Thoracic aorta (tissue), 2 donors: Measurements from ENCODE around the gene RAD52. TPM values are rescaled to one million over a fixed set of nuclear protein-coding genes. Genes with fewer than 3 reads are reported as not detected.

Experiments used
- ATAC-seq: fragments of 150-250 bp; one replicate; pipeline ENCODE4 v1.8.0; 2017; ENCODE audit warnings: low read depth; ENCODE audit not compliant: insufficient number of reproducible peaks, low FRiP score
- DNase-seq: peaks from one replicate; pipeline ENCODE4 v3.0.0-alpha.2; 2020; ENCODE audit warnings: low spot score
- H3K27ac ChIP-seq, 2 donors: fragments of 200-600 bp; sonication (generic); 1 replicate in 1 of 2; 2 replicates in 1 of 2; pipeline ENCODE4 v1.5.1; 2016; ENCODE audit warnings: mild to moderate bottlenecking in 2 of 2, moderate library complexity in 2 of 2
- H3K27me3 ChIP-seq: fragments of 200-600 bp; sonication (generic); replicated peaks from 2 replicates; pipeline ENCODE4 v1.6.0; 2016; ENCODE audit warnings: mild to moderate bottlenecking; ENCODE audit not compliant: insufficient read depth
- H3K36me3 ChIP-seq: fragments of 200-600 bp; sonication (generic); one replicate; pipeline ENCODE4 v1.5.1; 2016
- H3K4me1 ChIP-seq, 2 donors: fragments of 200-600 bp; sonication (generic); 1 replicate in 1 of 2; 2 replicates in 1 of 2; pipeline versions ENCODE4 v1.5.1 to v1.6.0; 2016; ENCODE audit warnings: low read depth in 2 of 2, mild to moderate bottlenecking in 1 of 2; ENCODE audit not compliant: control insufficient read depth in 1 of 2
- H3K4me3 ChIP-seq: fragments of 200-600 bp; sonication (generic); 2 replicates; pipeline ENCODE4 v1.5.1; 2016; ENCODE audit warnings: mild to moderate bottlenecking
- H3K9me3 ChIP-seq: fragments of 200-600 bp; sonication (generic); 2 replicates; pipeline ENCODE4 v1.5.1; 2016
- total RNA-seq, 2 donors: library from RNA; depleted of rRNA; stranded (reverse); fragments of >200 nt; gene quantifications; one replicate each; pipeline versions ENCODE4 v1.1.0 to v1.2.3, GENCODE V29; 2016
- TF ChIP-seq, protein P1 (sequence below): fragments of 200-600 bp; sonication (generic); IDR thresholded peaks from one replicate; pipeline ENCODE4 v1.5.1; 2019; ENCODE audit warnings: antibody characterized with exemption

The RAD52 gene
- total RNA-seq, 2 donors from 2014 or later = 21.5 to 21.9 TPM

DNA sequence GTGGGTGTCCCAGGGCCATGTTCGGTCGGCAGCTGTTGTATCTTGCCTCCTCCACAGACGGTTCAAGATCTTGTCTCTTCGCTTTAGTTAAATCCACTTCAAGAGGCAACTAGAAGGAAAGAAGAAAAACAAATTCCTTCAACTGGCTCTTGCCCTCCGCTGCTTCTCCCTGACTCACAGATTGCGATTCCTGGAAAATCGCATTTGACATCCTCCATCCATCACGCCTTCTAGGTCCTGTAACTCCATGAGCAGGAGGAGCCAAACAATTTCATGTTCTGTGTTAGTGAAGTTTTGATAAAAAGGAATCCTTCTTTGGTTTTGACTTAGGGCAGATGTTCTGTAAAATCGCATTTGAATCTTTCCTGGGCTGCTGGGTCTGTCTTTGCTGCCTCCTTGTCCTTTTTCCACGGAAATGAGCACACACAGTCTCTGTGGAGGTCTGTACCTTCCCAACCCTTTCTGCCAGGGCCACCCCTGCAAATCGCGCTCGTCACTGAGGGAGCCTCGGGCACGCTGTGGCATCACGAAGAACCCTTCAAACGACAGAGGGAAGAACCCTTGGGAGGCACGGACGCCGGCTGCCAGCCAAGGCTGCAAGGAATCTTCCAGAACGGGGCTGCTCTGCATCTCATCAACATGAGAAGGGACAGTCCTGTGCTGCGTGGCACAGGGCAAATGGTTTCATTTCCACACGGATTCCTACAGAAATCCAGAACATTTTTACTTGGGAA lies 32.6 kb downstream of the RAD52 start:
- no peak overlapping the region for H3K27ac ChIP-seq
- no peaks in the 10 kb centered on the region for H3K9me3 ChIP-seq
- H3K36me3 ChIP-seq = peaks cover 17% of the 10 kb centered on the region
- no peak for DNase-seq
- no peak for ATAC-seq
- no peaks in the 10 kb centered on the region for H3K27me3 ChIP-seq
- H3K4me1 ChIP-seq = peaks cover 0 to 4% of the 10 kb centered on the region in 2 donors
- TF ChIP-seq, protein P1, sequence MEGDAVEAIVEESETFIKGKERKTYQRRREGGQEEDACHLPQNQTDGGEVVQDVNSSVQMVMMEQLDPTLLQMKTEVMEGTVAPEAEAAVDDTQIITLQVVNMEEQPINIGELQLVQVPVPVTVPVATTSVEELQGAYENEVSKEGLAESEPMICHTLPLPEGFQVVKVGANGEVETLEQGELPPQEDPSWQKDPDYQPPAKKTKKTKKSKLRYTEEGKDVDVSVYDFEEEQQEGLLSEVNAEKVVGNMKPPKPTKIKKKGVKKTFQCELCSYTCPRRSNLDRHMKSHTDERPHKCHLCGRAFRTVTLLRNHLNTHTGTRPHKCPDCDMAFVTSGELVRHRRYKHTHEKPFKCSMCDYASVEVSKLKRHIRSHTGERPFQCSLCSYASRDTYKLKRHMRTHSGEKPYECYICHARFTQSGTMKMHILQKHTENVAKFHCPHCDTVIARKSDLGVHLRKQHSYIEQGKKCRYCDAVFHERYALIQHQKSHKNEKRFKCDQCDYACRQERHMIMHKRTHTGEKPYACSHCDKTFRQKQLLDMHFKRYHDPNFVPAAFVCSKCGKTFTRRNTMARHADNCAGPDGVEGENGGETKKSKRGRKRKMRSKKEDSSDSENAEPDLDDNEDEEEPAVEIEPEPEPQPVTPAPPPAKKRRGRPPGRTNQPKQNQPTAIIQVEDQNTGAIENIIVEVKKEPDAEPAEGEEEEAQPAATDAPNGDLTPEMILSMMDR = no peak
- H3K4me3 ChIP-seq = no peak overlapping the region

DNA sequence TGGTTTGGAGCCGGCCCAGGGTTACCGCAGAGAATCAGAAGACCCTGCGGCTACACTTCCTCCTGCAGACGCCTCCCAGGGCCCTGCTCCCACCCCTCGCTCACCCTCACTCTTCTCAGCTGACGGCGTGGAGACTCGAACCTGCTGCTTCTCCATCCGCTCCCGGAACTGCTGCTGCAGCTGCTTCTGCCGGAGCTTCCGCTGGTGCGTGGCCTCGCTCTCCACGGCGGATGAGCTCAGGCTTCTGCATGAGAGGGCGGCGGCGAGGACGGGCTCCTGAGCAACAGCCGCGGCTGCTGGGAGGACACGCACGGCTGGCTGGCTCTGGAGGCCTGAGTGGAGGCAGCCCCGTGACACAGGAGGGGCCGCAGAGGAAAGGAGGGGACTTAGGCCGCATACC lies 33.3 kb downstream of the RAD52 start:
- Histone ChIP-seq H3K4me3 (no peak overlapping the region), H3K36me3 (peaks cover 17% of the 10 kb centered on the region), H3K27me3 (no peaks in the 10 kb centered on the region), H3K9me3 (no peaks in the 10 kb centered on the region), H3K4me1 (peaks cover 4 to 11% of the 10 kb centered on the region in 2 donors), H3K27ac (no peak overlapping the region)
- TF ChIP-seq, protein P1 = no peak
- ATAC-seq (no peak), DNase-seq (no peak)

DNA sequence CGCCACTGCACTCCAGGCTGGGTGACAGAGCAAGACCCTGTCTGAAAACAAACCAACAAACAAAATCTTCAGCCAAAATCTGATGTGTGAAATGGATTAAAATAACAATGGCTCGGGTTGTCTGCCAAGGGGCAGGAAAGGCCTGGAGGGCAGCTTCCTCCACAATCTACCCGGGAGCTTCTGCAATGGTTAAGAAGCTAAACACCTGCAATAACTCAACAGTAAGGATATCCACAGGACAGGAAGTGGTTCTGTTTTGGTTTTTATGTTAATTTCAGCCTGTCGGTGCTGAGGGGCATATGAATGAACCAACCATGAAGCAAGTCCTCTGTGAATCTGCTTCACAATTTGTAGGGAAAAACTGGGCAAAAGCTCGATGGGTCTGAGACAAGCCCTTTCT lies 34.4 kb downstream of the RAD52 start:
- Histone ChIP-seq H3K36me3 (peaks cover 17% of the 10 kb centered on the region), H3K9me3 (no peaks in the 10 kb centered on the region)

DNA sequence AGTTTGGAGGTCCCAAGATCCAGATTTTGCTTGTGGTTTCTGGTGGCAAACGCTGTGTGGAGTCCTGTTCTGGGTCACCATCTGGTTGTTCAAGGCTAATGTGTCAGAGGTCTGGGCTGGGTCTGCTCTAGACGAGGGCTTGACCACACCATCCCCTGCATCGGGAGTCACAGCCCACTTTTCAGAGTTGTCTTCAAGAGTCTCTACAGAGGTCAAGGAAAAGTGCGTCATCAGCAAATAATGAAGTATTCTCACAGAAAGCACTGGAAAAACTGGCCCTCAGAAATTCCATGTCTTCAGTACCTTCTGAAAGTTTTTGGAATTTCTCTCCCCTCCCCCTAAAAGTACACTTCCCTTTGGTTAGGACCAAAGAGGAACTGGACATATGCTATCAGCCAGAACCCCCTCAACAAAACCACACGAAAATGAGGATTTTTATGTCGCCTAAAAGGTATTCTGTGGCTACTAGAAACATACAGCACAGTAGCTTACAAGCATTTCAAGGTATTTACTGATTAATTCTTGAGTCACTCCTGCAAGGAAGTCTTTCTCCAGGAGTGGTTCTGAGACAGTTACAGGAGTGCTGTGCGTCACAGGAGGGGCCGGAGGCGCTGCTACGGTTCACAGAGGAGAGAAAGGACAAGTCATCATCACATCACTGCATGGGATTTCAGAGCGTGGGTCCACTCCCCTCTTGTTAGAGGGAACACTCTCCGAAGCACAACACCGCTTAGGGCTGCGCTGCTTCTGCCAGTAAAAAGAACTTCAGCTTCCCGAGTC lies 35.4 kb downstream of the RAD52 start:
- peaks cover 9 to 17% of the 10 kb centered on the region in 2 donors for H3K4me1 ChIP-seq
- ATAC-seq (no peak), DNase-seq (no peak)
- TF ChIP-seq, protein P1 = no peak
- no peaks in the 10 kb centered on the region for H3K27me3 ChIP-seq
- no peak overlapping the region for H3K4me3 ChIP-seq
- no peak overlapping the region for H3K27ac ChIP-seq
- H3K36me3 ChIP-seq = peaks cover 17% of the 10 kb centered on the region
- no peaks in the 10 kb centered on the region for H3K9me3 ChIP-seq

More for the DNA sequence above, 34.4 kb downstream of the RAD52 start:
- H3K4me1 ChIP-seq = peaks cover 9 to 17% of the 10 kb centered on the region in 2 donors
- ATAC-seq = no peak
- H3K27me3 ChIP-seq = no peaks in the 10 kb centered on the region
- H3K27ac ChIP-seq = no peak overlapping the region
- no peak for DNase-seq
- TF ChIP-seq, protein P1 = no peak
- H3K4me3 ChIP-seq = no peak overlapping the region

DNA sequence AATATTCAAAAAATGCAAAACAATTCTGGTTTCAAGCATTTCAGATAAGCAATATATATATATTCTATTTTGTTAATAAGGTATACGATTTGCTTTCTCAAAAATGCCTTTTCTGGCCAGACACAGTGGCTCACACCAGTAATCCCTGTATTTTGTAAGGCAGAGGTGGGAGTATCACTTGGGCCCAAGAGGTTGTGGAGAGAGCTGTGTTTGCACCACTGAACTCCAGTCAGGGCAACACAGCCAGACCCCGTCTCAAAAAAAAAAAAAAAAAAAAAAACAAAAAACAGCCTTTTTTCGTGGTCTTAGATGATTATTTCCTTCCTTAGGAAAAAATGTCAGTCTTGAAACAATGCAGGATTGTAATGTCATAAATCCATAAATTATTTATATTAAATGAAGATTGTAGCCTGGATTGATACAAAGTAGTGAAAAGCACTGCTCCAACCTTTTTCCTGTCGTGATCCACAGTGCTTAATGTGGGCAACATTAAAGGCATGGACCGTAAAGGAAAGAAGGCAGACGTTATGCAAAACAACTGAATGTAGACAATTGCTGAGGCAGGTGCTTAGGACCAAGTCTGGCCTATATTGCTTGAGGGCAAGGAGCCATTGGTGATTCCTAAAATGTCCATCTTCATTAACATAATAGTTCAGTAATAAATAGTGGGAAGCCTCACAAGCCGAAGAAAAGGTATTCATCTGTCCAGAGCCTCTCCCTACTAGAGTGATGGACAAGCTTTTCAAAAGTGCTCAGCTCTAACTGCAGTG lies 36.8 kb downstream of the RAD52 start:
- peaks cover 26% of the 10 kb centered on the region for H3K36me3 ChIP-seq
- TF ChIP-seq, protein P1 = no peak
- no peak for ATAC-seq

More for the DNA sequence above, 36.8 kb downstream of the RAD52 start:
- Histone ChIP-seq H3K27ac (peak overlapping the region in 1 of 2 donors; percentile 59), H3K4me3 (no peak overlapping the region), H3K27me3 (no peaks in the 10 kb centered on the region), H3K4me1 (peaks cover 9 to 17% of the 10 kb centered on the region in 2 donors), H3K9me3 (no peaks in the 10 kb centered on the region)
- no peak for DNase-seq
